Tibial nerve (tissue), 3 donors: Measurements from ENCODE around the gene BDH1.

ENCODE experiments used
- POLR2A ChIP-seq, 2 donors: fragments of 450-650 bp; IDR thresholded peaks; one replicate each; pipeline ENCODE4 v1.6.1; 2017; ENCODE audit warnings: antibody characterized with exemption in 2 of 2, mild to moderate bottlenecking in 2 of 2, moderate library complexity in 2 of 2
- TF ChIP-seq, protein P1 (sequence below), 5 experiments: fragments of 200-600 bp in 3 of 5; fragments of 450-650 bp in 2 of 5; sonication (generic) in 3 of 5; IDR thresholded peaks; one replicate each; pipeline ENCODE4 v1.5.1; 2016 to 2019; ENCODE audit warnings: antibody characterized with exemption in 5 of 5, mild to moderate bottlenecking in 3 of 5, moderate library complexity in 2 of 5

DNA sequence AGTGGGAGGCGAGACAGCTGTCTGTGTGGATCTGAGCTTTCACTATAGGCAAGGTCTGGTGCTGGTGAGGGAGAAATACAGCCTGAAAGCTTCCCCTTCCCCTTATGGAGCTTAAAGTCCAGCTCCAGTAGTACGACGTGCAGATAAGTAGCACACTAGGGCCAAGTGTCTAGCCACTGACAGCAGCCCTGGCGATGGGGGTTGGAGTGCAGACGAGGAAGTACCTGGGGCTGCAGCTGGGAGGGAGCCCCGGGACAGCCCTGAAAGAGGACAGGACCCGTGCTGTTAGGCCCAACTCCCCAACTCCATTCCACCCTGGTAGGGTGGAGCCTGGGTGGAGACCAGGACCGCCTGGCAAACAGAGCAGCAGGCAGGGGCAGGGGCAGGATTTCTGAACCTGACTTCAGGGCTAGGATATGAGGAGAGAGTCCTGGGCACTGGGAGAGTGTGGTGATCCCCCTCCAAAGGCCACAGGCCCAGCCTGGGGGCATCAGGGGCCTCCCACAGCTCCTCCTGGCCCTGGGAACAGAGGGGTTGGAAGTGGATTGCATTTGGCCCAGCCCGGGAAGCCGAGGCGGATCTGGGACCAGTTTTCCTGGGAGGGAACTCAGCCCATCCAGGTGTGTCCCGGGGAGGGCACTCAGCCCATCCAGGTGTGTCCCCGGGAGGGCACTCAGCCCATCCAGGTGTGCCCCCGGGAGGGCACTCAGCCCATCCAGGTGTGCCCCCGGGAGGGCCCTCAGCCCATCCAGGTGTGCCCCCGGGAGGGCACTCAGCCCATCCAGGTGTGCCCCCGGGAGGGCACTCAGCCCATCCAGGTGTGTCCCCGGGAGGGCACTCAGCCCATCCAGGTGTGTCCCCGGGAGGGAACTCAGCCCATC, 42.8 kb downstream of the BDH1 start:
- no peak for TF ChIP-seq POLR2A (IDR thresholded peaks at IDR 0.05)
- TF ChIP-seq, protein P1, sequence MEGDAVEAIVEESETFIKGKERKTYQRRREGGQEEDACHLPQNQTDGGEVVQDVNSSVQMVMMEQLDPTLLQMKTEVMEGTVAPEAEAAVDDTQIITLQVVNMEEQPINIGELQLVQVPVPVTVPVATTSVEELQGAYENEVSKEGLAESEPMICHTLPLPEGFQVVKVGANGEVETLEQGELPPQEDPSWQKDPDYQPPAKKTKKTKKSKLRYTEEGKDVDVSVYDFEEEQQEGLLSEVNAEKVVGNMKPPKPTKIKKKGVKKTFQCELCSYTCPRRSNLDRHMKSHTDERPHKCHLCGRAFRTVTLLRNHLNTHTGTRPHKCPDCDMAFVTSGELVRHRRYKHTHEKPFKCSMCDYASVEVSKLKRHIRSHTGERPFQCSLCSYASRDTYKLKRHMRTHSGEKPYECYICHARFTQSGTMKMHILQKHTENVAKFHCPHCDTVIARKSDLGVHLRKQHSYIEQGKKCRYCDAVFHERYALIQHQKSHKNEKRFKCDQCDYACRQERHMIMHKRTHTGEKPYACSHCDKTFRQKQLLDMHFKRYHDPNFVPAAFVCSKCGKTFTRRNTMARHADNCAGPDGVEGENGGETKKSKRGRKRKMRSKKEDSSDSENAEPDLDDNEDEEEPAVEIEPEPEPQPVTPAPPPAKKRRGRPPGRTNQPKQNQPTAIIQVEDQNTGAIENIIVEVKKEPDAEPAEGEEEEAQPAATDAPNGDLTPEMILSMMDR (IDR thresholded peaks at IDR 0.05), result no peak
